GM20000 (cell line): Measurements from ENCODE around the gene MYO1D.
A peak's percentile ranks its signal among the peaks of the same experiment; 100 is the strongest.

ENCODE experiments used
- DNase-seq: peaks from one replicate; pipeline ENCODE4 v3.0.0; 2012; ENCODE audit warnings: low spot score
- CTCF ChIP-seq: IDR thresholded peaks from 2 replicates; pipeline ENCODE4 v1.5.1; 2012; ENCODE audit warnings: mild to moderate bottlenecking, control low read depth; ENCODE audit errors: extremely low read depth, missing control alignments

MYO1D gene

GRCh38 chr17:32483451-32484019, 393.4 kb downstream of the MYO1D start:
- peak; percentile 76 for TF ChIP-seq CTCF

GRCh38 chr17:32482568-32483320, 394.2 kb downstream of the MYO1D start:
- no peak for TF ChIP-seq CTCF
- no peak for DNase-seq

More at GRCh38 chr17:32483451-32484019, 393.4 kb downstream of the MYO1D start:
- peak; percentile 78 for DNase-seq

- no peak for DNase-seq
- no peak for TF ChIP-seq CTCF
These were observed 395.7 kb downstream of the MYO1D start for GRCh38 chr17:32481193-32481592.

- no peak for TF ChIP-seq CTCF
- DNase-seq: no peak
These were observed 397.8 kb downstream of the MYO1D start for GRCh38 chr17:32479074-32479617.

- TF ChIP-seq CTCF: no peak
- DNase-seq: no peak
These were observed 399.7 kb downstream of the MYO1D start for GRCh38 chr17:32477220-32477619.

GRCh38 chr17:32475258-32475657, 401.7 kb downstream of the MYO1D start:
- DNase-seq: no peak
- no peak for TF ChIP-seq CTCF

GRCh38 chr17:32471652-32472051, 405.3 kb downstream of the MYO1D start:
- no peak for TF ChIP-seq CTCF
- DNase-seq: no peak
